HEK293 (cell line): Measurements from ENCODE around the gene GBA3.

ENCODE experiments used
- CTCF ChIA-PET: fragments of 350-600 bp; formaldehyde crosslinking; extraction: SDS; loops from one replicate; lab custom pipeline; 2021; ENCODE audit warnings: antibody characterized with exemption; lab: Yijun Ruan, JAX
- POLR2A ChIA-PET: fragments of 300-600 bp; formaldehyde crosslinking; extraction: SDS; loops from one replicate; lab custom pipeline; 2020; ENCODE audit warnings: antibody characterized with exemption, inconsistent platforms; lab: Yijun Ruan, JAX
- H3K27ac ChIP-seq: fragments of 200-500 bp; sonication (Bioruptor generic); 2 replicates; pipeline ENCODE4 v1.5.1; 2014; ENCODE audit warnings: low read depth, low read length, control low read depth, inconsistent platforms; ENCODE audit errors: extremely low read depth
- H3K36me3 ChIP-seq, 2 experiments: fragments of 200-500 bp in 1 of 2; sonication (Bioruptor generic) in 1 of 2; 1 replicate in 1 of 2; 2 replicates in 1 of 2; pipeline ENCODE4 v1.5.1; 2014 to 2017; ENCODE audit warnings: inconsistent platforms in 2 of 2, low read length in 2 of 2; ENCODE audit not compliant: control insufficient read depth in 2 of 2, insufficient read depth in 1 of 2
- H3K4me1 ChIP-seq: fragments of 200-500 bp; sonication (Bioruptor generic); 2 replicates; pipeline ENCODE4 v1.5.1; 2014; ENCODE audit warnings: mild to moderate bottlenecking, low read length, inconsistent platforms; ENCODE audit not compliant: control insufficient read depth, insufficient read depth
- H3K4me3 ChIP-seq: 2 replicates; pipeline ENCODE4 v1.5.1; 2011; ENCODE audit warnings: low read depth, mild to moderate bottlenecking, control low read depth, low read length, moderate library complexity
- H3K9me3 ChIP-seq: fragments of 200-500 bp; sonication (Bioruptor generic); 2 replicates; pipeline ENCODE4 v1.5.1; 2014; ENCODE audit warnings: low read depth, low read length, inconsistent platforms; ENCODE audit not compliant: control insufficient read depth, insufficient read depth
- HOXA7 ChIP-seq: sonication (generic); formaldehyde crosslinking; IDR thresholded peaks from 2 replicates; pipeline ENCODE4 v1.8.1; 2022; ENCODE audit warnings: missing genetic modification reagents, borderline replicate concordance
- PRDM2 ChIP-seq: fragments of 450-650 bp; formaldehyde crosslinking; IDR thresholded peaks from 2 replicates; pipeline ENCODE4 v1.5.1; 2016; ENCODE audit warnings: missing biosample characterization, missing genetic modification characterization, borderline replicate concordance
- ZBTB11 ChIP-seq: fragments of 450-650 bp; formaldehyde crosslinking; conservative IDR thresholded peaks from 2 replicates; pipeline ENCODE4 v1.5.1; 2016; ENCODE audit warnings: low read depth, missing biosample characterization, missing genetic modification characterization
- ZBTB8A ChIP-seq: fragments of 450-650 bp; formaldehyde crosslinking; IDR thresholded peaks from 2 replicates; pipeline ENCODE4 v1.5.1; 2016; ENCODE audit warnings: missing biosample characterization, missing genetic modification characterization
- ZFP37 ChIP-seq: fragments of 450-650 bp; formaldehyde crosslinking; IDR thresholded peaks from 2 replicates; pipeline ENCODE4 v1.5.1; 2016; ENCODE audit warnings: missing biosample characterization, missing genetic modification characterization
- ZFP69B ChIP-seq: fragments of 450-650 bp; formaldehyde crosslinking; IDR thresholded peaks from 2 replicates; pipeline ENCODE4 v1.5.1; 2016; ENCODE audit warnings: missing biosample characterization, missing genetic modification characterization
- ZNF132 ChIP-seq: fragments of 450-650 bp; formaldehyde crosslinking; IDR thresholded peaks from 2 replicates; pipeline ENCODE4 v1.5.1; 2017; ENCODE audit warnings: missing biosample characterization, missing genetic modification characterization, borderline replicate concordance
- ZNF202 ChIP-seq: fragments of 450-650 bp; formaldehyde crosslinking; IDR thresholded peaks from 2 replicates; pipeline ENCODE4 v1.5.1; 2016; ENCODE audit warnings: missing biosample characterization, missing genetic modification characterization, borderline replicate concordance
- ZNF211 ChIP-seq: fragments of 450-650 bp; formaldehyde crosslinking; IDR thresholded peaks from 2 replicates; pipeline ENCODE4 v1.5.1; 2016; ENCODE audit warnings: low read depth, missing biosample characterization, missing genetic modification characterization
- ZNF514 ChIP-seq: fragments of 450-650 bp; formaldehyde crosslinking; IDR thresholded peaks from 2 replicates; pipeline ENCODE4 v1.5.1; 2016; ENCODE audit warnings: missing biosample characterization, missing genetic modification characterization
- ZNF560 ChIP-seq: fragments of 450-650 bp; formaldehyde crosslinking; IDR thresholded peaks from 2 replicates; pipeline ENCODE4 v1.5.1; 2017; ENCODE audit warnings: missing biosample characterization, missing genetic modification characterization, borderline replicate concordance
- ZNF621 ChIP-seq: fragments of 450-650 bp; formaldehyde crosslinking; IDR thresholded peaks from 2 replicates; pipeline ENCODE4 v1.5.1; 2017; ENCODE audit warnings: missing biosample characterization, missing genetic modification characterization
- ZNF777 ChIP-seq: fragments of 450-650 bp; formaldehyde crosslinking; IDR thresholded peaks from 2 replicates; pipeline ENCODE4 v1.5.1; 2017; ENCODE audit warnings: missing biosample characterization, missing genetic modification characterization, borderline replicate concordance
- TF ChIP-seq, protein P1 (sequence below): fragments of 450-650 bp; formaldehyde crosslinking; IDR thresholded peaks from 2 replicates; pipeline ENCODE4 v1.5.1; 2016; ENCODE audit warnings: missing biosample characterization, missing genetic modification characterization
- TF ChIP-seq, protein P2 (sequence below): fragments of 450-650 bp; formaldehyde crosslinking; IDR thresholded peaks from 2 replicates; pipeline ENCODE4 v1.5.1; 2017; ENCODE audit warnings: missing biosample characterization, missing genetic modification characterization
- TF ChIP-seq, protein P3 (sequence below): fragments of 450-650 bp; formaldehyde crosslinking; IDR thresholded peaks from 2 replicates; pipeline ENCODE4 v1.5.1; 2016; ENCODE audit warnings: missing biosample characterization, missing genetic modification characterization, borderline replicate concordance
- TF ChIP-seq, protein P4 (sequence below): fragments of 450-650 bp; formaldehyde crosslinking; IDR thresholded peaks from 2 replicates; pipeline ENCODE4 v1.5.1; 2016; ENCODE audit warnings: missing biosample characterization, missing genetic modification characterization

The GBA3 gene

GRCh38 chr4:22842360-22843018 is 149.8 kb downstream of the GBA3 start:
- no peaks in the 10 kb centered on the region for H3K4me1 ChIP-seq
- H3K9me3 ChIP-seq: no peaks in the 10 kb centered on the region
- no peak overlapping the region for H3K27ac ChIP-seq
- no peak overlapping the region for H3K4me3 ChIP-seq
- ChIA-PET POLR2A (no interaction called here), CTCF (no interaction called here)
- TF ChIP-seq ZNF621 (tag by site-specific recombination): no peak
- no peak for TF ChIP-seq ZNF777
- TF ChIP-seq ZNF514: no peak
- TF ChIP-seq HOXA7: no peak
- TF ChIP-seq ZNF211 (tag by site-specific recombination): no peak
- TF ChIP-seq ZNF202 (tag by site-specific recombination): no peak
- H3K36me3 ChIP-seq: no peaks in the 10 kb centered on the region

DNA sequence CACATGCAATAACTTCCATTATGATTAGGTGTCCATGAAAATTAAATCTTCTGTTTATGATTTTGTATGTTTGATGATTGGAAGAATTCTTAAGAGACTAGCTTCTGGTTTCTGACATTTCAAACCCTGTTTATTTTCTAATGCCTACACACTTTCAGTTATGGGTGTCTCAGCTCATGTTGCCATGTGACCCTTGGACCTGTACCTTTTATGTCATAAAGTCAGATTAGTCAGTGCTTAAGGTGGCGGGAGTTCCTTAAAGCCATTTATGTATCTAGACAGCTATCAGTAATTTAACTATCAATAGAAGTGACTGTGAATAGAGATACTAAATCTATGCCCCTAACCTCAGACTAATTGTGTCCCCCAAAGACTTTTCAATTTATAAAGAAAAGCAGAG is 155.6 kb downstream of the GBA3 start:
- no peaks in the 10 kb centered on the region for H3K4me1 ChIP-seq
- H3K9me3 ChIP-seq: no peaks in the 10 kb centered on the region
- ChIA-PET POLR2A (no interaction called here), CTCF (no interaction called here)
- no peak overlapping the region for H3K4me3 ChIP-seq
- H3K27ac ChIP-seq: no peak overlapping the region
- H3K36me3 ChIP-seq: no peaks in the 10 kb centered on the region
- no peak for TF ChIP-seq PRDM2 (tag by site-specific recombination)
- TF ChIP-seq ZNF132 (tag by site-specific recombination): no peak
- no peak for TF ChIP-seq ZFP69B (tag by site-specific recombination)
- TF ChIP-seq, protein P1, sequence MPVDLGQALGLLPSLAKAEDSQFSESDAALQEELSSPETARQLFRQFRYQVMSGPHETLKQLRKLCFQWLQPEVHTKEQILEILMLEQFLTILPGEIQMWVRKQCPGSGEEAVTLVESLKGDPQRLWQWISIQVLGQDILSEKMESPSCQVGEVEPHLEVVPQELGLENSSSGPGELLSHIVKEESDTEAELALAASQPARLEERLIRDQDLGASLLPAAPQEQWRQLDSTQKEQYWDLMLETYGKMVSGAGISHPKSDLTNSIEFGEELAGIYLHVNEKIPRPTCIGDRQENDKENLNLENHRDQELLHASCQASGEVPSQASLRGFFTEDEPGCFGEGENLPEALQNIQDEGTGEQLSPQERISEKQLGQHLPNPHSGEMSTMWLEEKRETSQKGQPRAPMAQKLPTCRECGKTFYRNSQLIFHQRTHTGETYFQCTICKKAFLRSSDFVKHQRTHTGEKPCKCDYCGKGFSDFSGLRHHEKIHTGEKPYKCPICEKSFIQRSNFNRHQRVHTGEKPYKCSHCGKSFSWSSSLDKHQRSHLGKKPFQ (tag by site-specific recombination): no peak
- TF ChIP-seq ZBTB11: no peak
- TF ChIP-seq, protein P2, sequence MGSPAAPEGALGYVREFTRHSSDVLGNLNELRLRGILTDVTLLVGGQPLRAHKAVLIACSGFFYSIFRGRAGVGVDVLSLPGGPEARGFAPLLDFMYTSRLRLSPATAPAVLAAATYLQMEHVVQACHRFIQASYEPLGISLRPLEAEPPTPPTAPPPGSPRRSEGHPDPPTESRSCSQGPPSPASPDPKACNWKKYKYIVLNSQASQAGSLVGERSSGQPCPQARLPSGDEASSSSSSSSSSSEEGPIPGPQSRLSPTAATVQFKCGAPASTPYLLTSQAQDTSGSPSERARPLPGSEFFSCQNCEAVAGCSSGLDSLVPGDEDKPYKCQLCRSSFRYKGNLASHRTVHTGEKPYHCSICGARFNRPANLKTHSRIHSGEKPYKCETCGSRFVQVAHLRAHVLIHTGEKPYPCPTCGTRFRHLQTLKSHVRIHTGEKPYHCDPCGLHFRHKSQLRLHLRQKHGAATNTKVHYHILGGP (tag by site-specific recombination): no peak
- TF ChIP-seq ZBTB8A (tag by site-specific recombination): no peak
- TF ChIP-seq ZFP37 (tag by site-specific recombination): no peak
- TF ChIP-seq, protein P3, sequence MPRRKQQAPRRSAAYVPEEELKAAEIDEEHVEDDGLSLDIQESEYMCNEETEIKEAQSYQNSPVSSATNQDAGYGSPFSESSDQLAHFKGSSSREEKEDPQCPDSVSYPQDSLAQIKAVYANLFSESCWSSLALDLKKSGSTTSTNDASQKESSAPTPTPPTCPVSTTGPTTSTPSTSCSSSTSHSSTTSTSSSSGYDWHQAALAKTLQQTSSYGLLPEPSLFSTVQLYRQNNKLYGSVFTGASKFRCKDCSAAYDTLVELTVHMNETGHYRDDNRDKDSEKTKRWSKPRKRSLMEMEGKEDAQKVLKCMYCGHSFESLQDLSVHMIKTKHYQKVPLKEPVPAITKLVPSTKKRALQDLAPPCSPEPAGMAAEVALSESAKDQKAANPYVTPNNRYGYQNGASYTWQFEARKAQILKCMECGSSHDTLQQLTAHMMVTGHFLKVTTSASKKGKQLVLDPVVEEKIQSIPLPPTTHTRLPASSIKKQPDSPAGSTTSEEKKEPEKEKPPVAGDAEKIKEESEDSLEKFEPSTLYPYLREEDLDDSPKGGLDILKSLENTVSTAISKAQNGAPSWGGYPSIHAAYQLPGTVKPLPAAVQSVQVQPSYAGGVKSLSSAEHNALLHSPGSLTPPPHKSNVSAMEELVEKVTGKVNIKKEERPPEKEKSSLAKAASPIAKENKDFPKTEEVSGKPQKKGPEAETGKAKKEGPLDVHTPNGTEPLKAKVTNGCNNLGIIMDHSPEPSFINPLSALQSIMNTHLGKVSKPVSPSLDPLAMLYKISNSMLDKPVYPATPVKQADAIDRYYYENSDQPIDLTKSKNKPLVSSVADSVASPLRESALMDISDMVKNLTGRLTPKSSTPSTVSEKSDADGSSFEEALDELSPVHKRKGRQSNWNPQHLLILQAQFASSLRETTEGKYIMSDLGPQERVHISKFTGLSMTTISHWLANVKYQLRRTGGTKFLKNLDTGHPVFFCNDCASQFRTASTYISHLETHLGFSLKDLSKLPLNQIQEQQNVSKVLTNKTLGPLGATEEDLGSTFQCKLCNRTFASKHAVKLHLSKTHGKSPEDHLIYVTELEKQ (tag by site-specific recombination): no peak
- TF ChIP-seq ZNF560: no peak
- no peak for TF ChIP-seq HOXA7
- TF ChIP-seq, protein P4, sequence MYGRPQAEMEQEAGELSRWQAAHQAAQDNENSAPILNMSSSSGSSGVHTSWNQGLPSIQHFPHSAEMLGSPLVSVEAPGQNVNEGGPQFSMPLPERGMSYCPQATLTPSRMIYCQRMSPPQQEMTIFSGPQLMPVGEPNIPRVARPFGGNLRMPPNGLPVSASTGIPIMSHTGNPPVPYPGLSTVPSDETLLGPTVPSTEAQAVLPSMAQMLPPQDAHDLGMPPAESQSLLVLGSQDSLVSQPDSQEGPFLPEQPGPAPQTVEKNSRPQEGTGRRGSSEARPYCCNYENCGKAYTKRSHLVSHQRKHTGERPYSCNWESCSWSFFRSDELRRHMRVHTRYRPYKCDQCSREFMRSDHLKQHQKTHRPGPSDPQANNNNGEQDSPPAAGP: no peak
